ENCODE data around the gene CNTNAP5.

CNTNAP5 gene

DNA sequence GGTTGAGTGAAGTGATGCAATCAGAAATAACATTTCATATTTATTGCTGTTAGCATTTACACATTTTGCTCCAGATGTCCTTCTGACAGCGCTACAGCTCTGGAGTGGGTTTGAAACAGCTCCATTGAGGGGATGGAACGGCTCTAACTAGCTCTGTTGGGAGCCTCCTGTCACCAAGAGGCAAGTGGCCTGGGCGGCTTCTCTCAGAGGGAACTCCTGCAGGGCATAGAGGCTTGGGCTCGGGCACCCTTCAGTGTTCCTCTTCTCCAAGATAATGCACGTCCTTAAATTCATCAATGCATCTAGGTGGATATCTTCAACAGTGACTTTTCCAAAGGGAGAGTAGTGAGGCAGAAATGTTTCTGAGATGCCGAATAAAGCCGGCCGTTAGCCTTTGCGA lies 122.5 kb downstream of the CNTNAP5 start:
- TF ChIP-seq GLIS3 (CRISPR knock-in tag; IDR thresholded peaks at IDR 0.05) (no peak), PPARA (CRISPR knock-in tag; IDR thresholded peaks at IDR 0.05; ENCODE audit: borderline replicate concordance) (no peak), ISL1 (CRISPR knock-in tag; IDR thresholded peaks at IDR 0.05) (no peak), CREB5 (CRISPR knock-in tag; IDR thresholded peaks at IDR 0.05; ENCODE audit: low read depth) (no peak), CSDC2 (CRISPR knock-in tag; IDR thresholded peaks at IDR 0.05) (no peak), ZNF565 (CRISPR knock-in tag; conservative IDR thresholded peaks at IDR 0.05; ENCODE audit: low read depth) (no peak), ZFP30 (CRISPR knock-in tag; IDR thresholded peaks at IDR 0.05) (no peak), ZNF8 (CRISPR knock-in tag; IDR thresholded peaks at IDR 0.05) (no peak), BACH2 (CRISPR knock-in tag; IDR thresholded peaks at IDR 0.05; ENCODE audit: borderline replicate concordance) (no peak), TSHZ2 (CRISPR knock-in tag; IDR thresholded peaks at IDR 0.05) (no peak), TOX (CRISPR knock-in tag; IDR thresholded peaks at IDR 0.05; ENCODE audit: borderline replicate concordance) (no peak)
- TF ChIP-seq, protein P1, sequence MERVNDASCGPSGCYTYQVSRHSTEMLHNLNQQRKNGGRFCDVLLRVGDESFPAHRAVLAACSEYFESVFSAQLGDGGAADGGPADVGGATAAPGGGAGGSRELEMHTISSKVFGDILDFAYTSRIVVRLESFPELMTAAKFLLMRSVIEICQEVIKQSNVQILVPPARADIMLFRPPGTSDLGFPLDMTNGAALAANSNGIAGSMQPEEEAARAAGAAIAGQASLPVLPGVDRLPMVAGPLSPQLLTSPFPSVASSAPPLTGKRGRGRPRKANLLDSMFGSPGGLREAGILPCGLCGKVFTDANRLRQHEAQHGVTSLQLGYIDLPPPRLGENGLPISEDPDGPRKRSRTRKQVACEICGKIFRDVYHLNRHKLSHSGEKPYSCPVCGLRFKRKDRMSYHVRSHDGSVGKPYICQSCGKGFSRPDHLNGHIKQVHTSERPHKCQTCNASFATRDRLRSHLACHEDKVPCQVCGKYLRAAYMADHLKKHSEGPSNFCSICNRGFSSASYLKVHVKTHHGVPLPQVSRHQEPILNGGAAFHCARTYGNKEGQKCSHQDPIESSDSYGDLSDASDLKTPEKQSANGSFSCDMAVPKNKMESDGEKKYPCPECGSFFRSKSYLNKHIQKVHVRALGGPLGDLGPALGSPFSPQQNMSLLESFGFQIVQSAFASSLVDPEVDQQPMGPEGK (CRISPR knock-in tag; IDR thresholded peaks at IDR 0.05; ENCODE audit: borderline replicate concordance): no peak
- ATAC-seq: no peak

DNA sequence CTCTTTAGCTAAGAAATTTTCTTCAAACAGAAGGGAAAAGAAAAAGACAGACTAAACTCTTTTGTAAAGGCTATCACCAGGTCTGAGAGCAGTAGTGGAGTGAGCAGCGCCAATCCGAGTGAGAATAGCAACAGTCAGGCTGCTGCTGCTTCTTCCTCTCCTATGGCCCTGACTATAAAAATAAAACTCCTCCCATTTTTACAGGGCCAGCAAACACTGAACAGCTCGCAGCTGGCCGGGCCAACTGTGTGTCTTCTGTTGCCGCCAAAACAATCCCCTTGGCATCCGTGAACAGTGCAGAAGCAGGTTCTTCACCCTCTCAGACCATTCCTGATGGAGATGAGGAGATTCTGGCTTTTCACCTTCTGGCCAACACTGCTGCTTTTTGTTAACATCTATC lies 124.5 kb downstream of the CNTNAP5 start:
- ATAC-seq: no peak
- no peak for TF ChIP-seq ZFP3 (CRISPR knock-in tag; IDR thresholded peaks at IDR 0.05)
- no peak for TF ChIP-seq ISL1 (CRISPR knock-in tag; IDR thresholded peaks at IDR 0.05)
- no peak for TF ChIP-seq ARNTL (CRISPR knock-in tag; IDR thresholded peaks at IDR 0.05; ENCODE audit: borderline replicate concordance, low read depth)
- no peak for TF ChIP-seq ZNF70 (CRISPR knock-in tag; IDR thresholded peaks at IDR 0.05)
- TF ChIP-seq, protein P2, sequence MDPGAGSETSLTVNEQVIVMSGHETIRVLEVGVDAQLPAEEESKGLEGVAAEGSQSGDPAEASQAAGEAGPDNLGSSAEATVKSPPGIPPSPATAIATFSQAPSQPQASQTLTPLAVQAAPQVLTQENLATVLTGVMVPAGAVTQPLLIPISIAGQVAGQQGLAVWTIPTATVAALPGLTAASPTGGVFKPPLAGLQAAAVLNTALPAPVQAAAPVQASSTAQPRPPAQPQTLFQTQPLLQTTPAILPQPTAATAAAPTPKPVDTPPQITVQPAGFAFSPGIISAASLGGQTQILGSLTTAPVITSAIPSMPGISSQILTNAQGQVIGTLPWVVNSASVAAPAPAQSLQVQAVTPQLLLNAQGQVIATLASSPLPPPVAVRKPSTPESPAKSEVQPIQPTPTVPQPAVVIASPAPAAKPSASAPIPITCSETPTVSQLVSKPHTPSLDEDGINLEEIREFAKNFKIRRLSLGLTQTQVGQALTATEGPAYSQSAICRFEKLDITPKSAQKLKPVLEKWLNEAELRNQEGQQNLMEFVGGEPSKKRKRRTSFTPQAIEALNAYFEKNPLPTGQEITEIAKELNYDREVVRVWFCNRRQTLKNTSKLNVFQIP (CRISPR knock-in tag; IDR thresholded peaks at IDR 0.05; ENCODE audit: borderline replicate concordance, low read depth): no peak
- TF ChIP-seq, protein P3, sequence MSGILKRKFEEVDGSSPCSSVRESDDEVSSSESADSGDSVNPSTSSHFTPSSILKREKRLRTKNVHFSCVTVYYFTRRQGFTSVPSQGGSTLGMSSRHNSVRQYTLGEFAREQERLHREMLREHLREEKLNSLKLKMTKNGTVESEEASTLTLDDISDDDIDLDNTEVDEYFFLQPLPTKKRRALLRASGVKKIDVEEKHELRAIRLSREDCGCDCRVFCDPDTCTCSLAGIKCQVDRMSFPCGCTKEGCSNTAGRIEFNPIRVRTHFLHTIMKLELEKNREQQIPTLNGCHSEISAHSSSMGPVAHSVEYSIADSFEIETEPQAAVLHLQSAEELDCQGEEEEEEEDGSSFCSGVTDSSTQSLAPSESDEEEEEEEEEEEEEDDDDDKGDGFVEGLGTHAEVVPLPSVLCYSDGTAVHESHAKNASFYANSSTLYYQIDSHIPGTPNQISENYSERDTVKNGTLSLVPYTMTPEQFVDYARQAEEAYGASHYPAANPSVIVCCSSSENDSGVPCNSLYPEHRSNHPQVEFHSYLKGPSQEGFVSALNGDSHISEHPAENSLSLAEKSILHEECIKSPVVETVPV (CRISPR knock-in tag; IDR thresholded peaks at IDR 0.05): no peak
- no peak for TF ChIP-seq TCF4 (CRISPR knock-in tag; IDR thresholded peaks at IDR 0.05; ENCODE audit: borderline replicate concordance)

DNA sequence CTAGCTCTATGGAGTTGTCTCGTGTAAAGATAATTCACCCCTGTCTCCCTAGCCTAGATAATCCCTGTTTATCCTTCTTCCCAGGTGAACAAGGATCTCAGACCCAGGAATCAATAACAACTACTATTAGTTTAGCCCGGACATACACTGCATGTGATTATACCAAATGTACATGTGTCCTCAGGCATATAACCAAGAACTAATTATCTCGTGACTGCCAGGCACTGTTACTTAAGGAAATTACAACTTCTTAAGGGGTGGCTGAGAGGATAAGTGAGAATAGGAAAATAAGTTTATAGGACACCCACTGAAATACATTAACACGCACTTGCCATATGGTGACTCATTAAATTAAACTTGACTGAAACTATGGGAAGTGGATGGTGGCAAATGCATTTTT lies 126.6 kb downstream of the CNTNAP5 start:
- TF ChIP-seq CSDC2 (CRISPR knock-in tag; IDR thresholded peaks at IDR 0.05) (no peak), RARB (CRISPR knock-in tag; IDR thresholded peaks at IDR 0.05) (no peak), PPARA (CRISPR knock-in tag; IDR thresholded peaks at IDR 0.05; ENCODE audit: borderline replicate concordance) (no peak), BACH2 (CRISPR knock-in tag; IDR thresholded peaks at IDR 0.05; ENCODE audit: borderline replicate concordance) (no peak)
- TF ChIP-seq, protein P2 (CRISPR knock-in tag; IDR thresholded peaks at IDR 0.05; ENCODE audit: borderline replicate concordance, low read depth): no peak
- no peak for ATAC-seq

Data from SK-N-SH treated with all-trans-retinoic acid at 6 μM for 48 hours (cell line).